CD8-positive, alpha-beta memory T cell (primary cell): ENCODE measurements around the gene TOGARAM2. TPM values are rescaled to one million over a fixed set of nuclear protein-coding genes. Genes with fewer than 3 reads are reported as not detected.

ENCODE experiments used
- CTCF ChIA-PET: fragments of 350-600 bp; sonication (Branson Sonifier 250); formaldehyde crosslinking; loops from one replicate; lab custom pipeline; 2021; ENCODE audit warnings: antibody characterized with exemption; lab: Charles Lee
- POLR2A ChIA-PET: fragments of 350-600 bp; sonication (Branson Sonifier 250); formaldehyde crosslinking; loops from one replicate; lab custom pipeline; 2021; ENCODE audit warnings: antibody characterized with exemption; lab: Charles Lee
- DNase-seq, 5 donors: peaks; one replicate each; pipeline versions ENCODE4 v3.0.0 to v3.0.0-alpha.2; 2020 to 2022; ENCODE audit warnings: mixed read lengths in 1 of 5
- H3K27ac ChIP-seq: one replicate; pipeline ENCODE4 v1.7.0; 2013; ENCODE audit warnings: low read depth, mild to moderate bottlenecking, low read length, moderate library complexity
- H3K27me3 ChIP-seq: 2 replicates; pipeline ENCODE4 v1.7.0; 2013; ENCODE audit warnings: low read length, mild to moderate bottlenecking; ENCODE audit not compliant: insufficient read depth, poor library complexity, severe bottlenecking
- H3K36me3 ChIP-seq: 2 replicates; pipeline ENCODE4 v1.7.0; 2013; ENCODE audit warnings: mild to moderate bottlenecking, low read length, moderate library complexity; ENCODE audit not compliant: insufficient read depth
- H3K4me1 ChIP-seq: 2 replicates; pipeline ENCODE4 v1.7.0; 2013; ENCODE audit warnings: mild to moderate bottlenecking, low read length, moderate library complexity; ENCODE audit not compliant: insufficient read depth
- H3K4me3 ChIP-seq: 2 replicates; pipeline ENCODE4 v1.7.0; 2013; ENCODE audit warnings: mild to moderate bottlenecking, low read length
- H3K9me3 ChIP-seq: 2 replicates; pipeline ENCODE4 v1.7.0; 2013; ENCODE audit warnings: mild to moderate bottlenecking, low read length
- H3K27ac Mint-ChIP-seq, 8 donors: one replicate each; pipeline ENCODE4 v1.8.0; 2020 to 2021; ENCODE audit warnings: mixed read lengths in 8 of 8, mild to moderate bottlenecking in 6 of 8, inconsistent platforms in 3 of 8, moderate library complexity in 3 of 8
- H3K27me3 Mint-ChIP-seq, 2 donors: one replicate each; pipeline ENCODE4 v1.8.0; 2020 to 2021; ENCODE audit warnings: mixed read lengths in 2 of 2, mild to moderate bottlenecking in 1 of 2, moderate library complexity in 1 of 2
- H3K36me3 Mint-ChIP-seq, 3 donors: one replicate each; pipeline ENCODE4 v1.8.0; 2020 to 2021; ENCODE audit warnings: mixed read lengths in 3 of 3, inconsistent platforms in 1 of 3, mild to moderate bottlenecking in 1 of 3
- H3K4me1 Mint-ChIP-seq, 3 donors: one replicate each; pipeline ENCODE4 v1.8.0; 2020 to 2021; ENCODE audit warnings: mixed read lengths in 3 of 3, inconsistent platforms in 1 of 3, mild to moderate bottlenecking in 1 of 3
- H3K4me3 Mint-ChIP-seq, 7 donors: one replicate each; pipeline ENCODE4 v1.8.0; 2020 to 2021; ENCODE audit warnings: mixed read lengths in 7 of 7, mild to moderate bottlenecking in 6 of 7, moderate library complexity in 4 of 7, inconsistent platforms in 2 of 7
- H3K9me3 Mint-ChIP-seq, 5 donors: one replicate each; pipeline ENCODE4 v1.8.0; 2020 to 2022; ENCODE audit warnings: mixed read lengths in 5 of 5, mild to moderate bottlenecking in 3 of 5, moderate library complexity in 2 of 5, inconsistent platforms in 1 of 5
- polyA plus RNA-seq: library from polyadenylated mRNA; unstranded; fragments of 300-500 nt; fragmentation: Illumina TruSeq; gene quantifications from one replicate; pipeline ENCODE4 v1.2.3, GENCODE V29; 2021
- total RNA-seq, 2 experiments: library from RNA; stranded (reverse); gene quantifications; one replicate each; pipeline ENCODE4 v1.2.3, GENCODE V29; 2021

Gene TOGARAM2
- total and polyA plus RNA-seq, 3 experiments from 2014 or later = 2.5 to 5.2 (median 5.0) TPM

DNA sequence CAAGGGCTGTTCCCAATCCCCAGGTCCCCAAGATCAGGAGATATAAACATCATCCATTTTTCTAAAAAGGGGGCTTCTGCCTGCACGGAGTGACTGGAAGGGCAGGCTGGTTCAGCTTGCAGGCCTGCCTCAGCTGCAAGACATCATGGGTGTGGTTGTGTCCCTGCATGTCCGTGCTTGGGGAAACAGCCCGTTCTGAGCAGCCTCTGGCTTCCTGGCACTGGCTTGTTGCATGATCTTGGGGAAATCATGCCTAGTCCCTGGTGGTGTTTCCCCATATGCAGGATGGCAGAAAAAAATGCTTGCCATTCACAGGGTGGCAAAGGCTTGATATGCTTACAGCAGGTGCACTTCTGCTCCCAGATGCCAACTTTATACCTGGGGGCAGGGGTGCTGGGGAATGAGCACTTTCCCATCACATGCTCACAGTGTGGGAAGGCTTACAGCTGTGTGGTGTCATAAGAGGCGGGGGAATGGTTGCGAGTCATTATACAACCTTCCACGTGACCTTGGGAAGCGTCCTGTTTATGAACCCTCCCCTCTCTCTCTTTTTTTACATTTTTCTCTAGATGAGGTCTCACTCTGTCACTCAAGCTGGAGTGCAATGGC, 86.0 kb downstream of the TOGARAM2 start:
- H3K36me3 Mint-ChIP-seq = no peaks in the 10 kb centered on the region
- ChIA-PET CTCF (interaction anchor here (1.1 kb wide), 1 partner anchor 9 kb away, joined by 3 read pairs; no protein-coding TSS in a partner anchor), POLR2A (no interaction called here)

DNA sequence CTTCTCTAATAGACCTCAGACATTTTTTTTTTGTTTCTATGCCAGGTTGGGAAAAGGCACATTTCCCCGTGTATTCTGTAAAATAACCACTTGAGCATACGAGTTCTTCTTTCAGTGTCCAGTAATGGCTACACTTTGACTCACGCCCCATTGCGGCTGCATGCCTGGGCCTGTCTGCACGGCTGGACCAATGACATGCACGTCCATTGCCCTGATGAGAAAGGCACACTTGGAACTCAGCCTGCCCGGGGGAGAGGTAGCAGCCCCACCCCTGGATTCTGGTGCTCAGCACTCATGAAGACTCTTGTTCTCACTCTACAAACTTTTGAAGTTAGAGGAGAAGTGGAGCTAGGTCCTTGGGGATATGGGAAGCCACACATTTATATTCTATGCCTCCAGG, 87.4 kb downstream of the TOGARAM2 start:
- no peak overlapping the region for H3K27ac ChIP-seq
- H3K27me3 ChIP-seq = no peaks in the 10 kb centered on the region
- Mint-ChIP-seq H3K4me3 (no peak overlapping the region), H3K27ac (peak overlapping the region in 1 of 8 donors; percentile 50), H3K4me1 (no peaks in the 10 kb centered on the region), H3K9me3 (no peaks in the 10 kb centered on the region), H3K27me3 (no peaks in the 10 kb centered on the region), H3K36me3 (no peaks in the 10 kb centered on the region)
- DNase-seq = no peak
- ChIA-PET POLR2A (no interaction called here), CTCF (interaction anchor here (1.0 kb wide), 1 partner anchor 15 kb away, joined by 3 read pairs; no protein-coding TSS in a partner anchor)
- no peak overlapping the region for H3K4me3 ChIP-seq
- no peaks in the 10 kb centered on the region for H3K9me3 ChIP-seq
- H3K36me3 ChIP-seq = no peaks in the 10 kb centered on the region
- H3K4me1 ChIP-seq = no peaks in the 10 kb centered on the region

More for the DNA sequence above, 86.0 kb downstream of the TOGARAM2 start:
- Histone ChIP-seq H3K36me3 (no peaks in the 10 kb centered on the region), H3K27me3 (no peaks in the 10 kb centered on the region), H3K4me1 (no peaks in the 10 kb centered on the region), H3K4me3 (no peak overlapping the region), H3K27ac (no peak overlapping the region), H3K9me3 (no peaks in the 10 kb centered on the region)
- no peak for DNase-seq
- no peak overlapping the region for H3K27ac Mint-ChIP-seq
- H3K4me3 Mint-ChIP-seq = no peak overlapping the region
- H3K4me1 Mint-ChIP-seq = no peaks in the 10 kb centered on the region
- no peaks in the 10 kb centered on the region for H3K27me3 Mint-ChIP-seq
- H3K9me3 Mint-ChIP-seq = no peaks in the 10 kb centered on the region

DNA sequence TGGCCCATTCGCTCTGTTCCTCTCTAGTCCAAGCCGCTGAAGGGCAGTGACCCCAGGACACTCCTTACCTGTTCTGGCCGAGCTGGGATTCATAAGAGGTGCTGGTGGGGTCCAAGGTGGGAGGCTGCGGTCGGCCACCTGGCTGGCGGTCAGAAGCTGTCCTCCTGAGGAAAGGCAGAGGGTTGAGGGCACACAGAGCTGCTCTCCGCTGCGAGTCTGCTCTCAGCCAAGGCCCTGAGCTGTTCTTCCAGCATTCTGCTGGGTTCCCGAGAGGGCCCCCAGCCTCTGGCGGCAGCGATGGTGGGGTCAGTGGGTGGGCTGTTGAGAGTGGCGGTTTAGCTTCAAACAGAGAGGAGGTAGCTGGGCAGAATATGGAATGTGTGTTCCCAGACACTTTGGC, 89.4 kb downstream of the TOGARAM2 start:
- H3K4me3 Mint-ChIP-seq = no peak overlapping the region
- H3K27me3 Mint-ChIP-seq = no peaks in the 10 kb centered on the region
- no peaks in the 10 kb centered on the region for H3K36me3 Mint-ChIP-seq
- H3K4me1 ChIP-seq = no peaks in the 10 kb centered on the region
- ChIA-PET POLR2A (no interaction called here), CTCF (no interaction called here)
- no peaks in the 10 kb centered on the region for H3K9me3 ChIP-seq
- H3K27ac Mint-ChIP-seq = no peak overlapping the region
- no peaks in the 10 kb centered on the region for H3K27me3 ChIP-seq
- H3K9me3 Mint-ChIP-seq = no peaks in the 10 kb centered on the region
- no peaks in the 10 kb centered on the region for H3K4me1 Mint-ChIP-seq
- DNase-seq = no peak
- no peaks in the 10 kb centered on the region for H3K36me3 ChIP-seq
- H3K27ac ChIP-seq = no peak overlapping the region
- no peak overlapping the region for H3K4me3 ChIP-seq

DNA sequence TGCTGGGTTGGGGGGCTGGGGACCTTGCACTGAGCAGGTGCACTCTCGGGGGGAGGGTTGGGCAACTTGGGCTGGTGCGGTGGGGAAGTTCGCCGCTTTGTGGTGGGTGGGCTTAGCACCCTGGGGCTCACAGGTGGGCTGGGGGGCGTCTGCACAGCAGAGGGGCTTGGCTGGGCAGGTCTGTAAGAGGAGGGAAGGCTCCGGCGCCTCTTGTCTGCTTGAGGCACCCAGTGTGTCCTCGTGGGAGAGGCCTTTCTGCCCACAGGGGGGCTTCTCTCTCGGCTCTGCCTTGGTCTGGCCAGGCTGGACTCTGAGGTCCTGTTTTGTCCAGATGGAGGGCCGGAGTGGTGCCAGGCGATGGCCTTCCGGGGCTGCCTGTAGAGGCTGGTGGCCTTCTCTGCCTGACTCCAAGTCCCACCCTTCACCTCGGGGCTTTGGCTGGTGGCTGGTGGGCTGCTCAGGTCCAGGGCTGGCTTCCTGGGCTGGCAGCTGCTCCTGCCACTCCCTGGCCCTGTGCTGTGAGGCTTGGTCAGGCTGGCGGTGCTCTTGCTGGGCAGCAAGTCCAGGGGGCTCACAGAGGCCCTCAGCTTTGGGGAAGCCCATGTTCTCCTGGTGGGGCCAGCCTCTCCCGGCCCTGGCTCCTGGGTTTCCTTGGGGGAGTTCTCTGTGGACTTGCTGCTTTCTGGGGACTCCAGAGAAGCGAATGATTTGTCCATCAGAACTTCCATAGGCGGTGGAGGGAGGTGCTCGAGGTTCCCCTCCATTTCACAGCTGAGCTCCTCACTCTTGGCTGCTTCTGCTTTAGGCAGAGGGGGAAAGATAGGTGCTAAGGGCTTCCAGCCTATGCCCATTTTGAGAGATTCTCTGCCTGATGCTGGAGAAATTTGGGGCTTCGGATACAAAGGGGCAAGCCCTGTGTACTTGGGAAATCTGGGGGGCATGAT, 90.2 kb downstream of the TOGARAM2 start:
- no peaks in the 10 kb centered on the region for H3K4me1 Mint-ChIP-seq
- H3K27me3 Mint-ChIP-seq = no peaks in the 10 kb centered on the region
- H3K36me3 ChIP-seq = no peaks in the 10 kb centered on the region
- no peak for DNase-seq
- no peak overlapping the region for H3K27ac ChIP-seq
- H3K9me3 Mint-ChIP-seq = no peaks in the 10 kb centered on the region
- no peak overlapping the region for H3K4me3 ChIP-seq
- POLR2A ChIA-PET = no interaction called here
- H3K9me3 ChIP-seq = no peaks in the 10 kb centered on the region
- no peaks in the 10 kb centered on the region for H3K4me1 ChIP-seq
- H3K4me3 Mint-ChIP-seq = no peak overlapping the region
- peak overlapping the region in 1 of 8 donors; percentile 47 for H3K27ac Mint-ChIP-seq
- no peaks in the 10 kb centered on the region for H3K36me3 Mint-ChIP-seq
- H3K27me3 ChIP-seq = no peaks in the 10 kb centered on the region
- CTCF ChIA-PET = no interaction called here

DNA sequence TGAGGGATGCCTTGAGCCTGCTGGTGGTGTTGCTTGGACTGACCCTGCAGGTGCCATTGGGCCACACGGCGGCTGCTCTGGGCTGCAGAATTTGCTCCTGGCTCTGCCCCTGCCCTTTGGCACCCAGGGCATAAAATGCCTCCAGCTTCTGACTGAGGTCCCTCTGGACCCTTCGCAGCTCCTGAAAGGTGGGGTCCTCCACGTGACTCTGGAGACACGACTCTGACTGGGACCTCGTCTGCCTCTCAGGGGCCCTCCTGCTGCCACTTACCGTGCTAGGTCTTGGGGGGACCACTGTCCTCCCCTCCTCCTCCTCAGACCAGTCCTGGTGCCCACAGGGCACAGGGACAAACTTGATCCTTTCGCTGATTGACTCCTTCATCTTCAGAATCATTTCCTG, 91.2 kb downstream of the TOGARAM2 start:
- peaks cover 0 to 2% (median 0%) of the 10 kb centered on the region in 5 donors for H3K9me3 Mint-ChIP-seq
- Histone ChIP-seq H3K27me3 (no peaks in the 10 kb centered on the region), H3K4me1 (no peaks in the 10 kb centered on the region), H3K36me3 (no peaks in the 10 kb centered on the region), H3K27ac (no peak overlapping the region), H3K9me3 (no peaks in the 10 kb centered on the region), H3K4me3 (no peak overlapping the region)
- DNase-seq = no peak
- no peaks in the 10 kb centered on the region for H3K36me3 Mint-ChIP-seq
- ChIA-PET CTCF (no interaction called here), POLR2A (no interaction called here)
- H3K27me3 Mint-ChIP-seq = no peaks in the 10 kb centered on the region
- no peak overlapping the region for H3K4me3 Mint-ChIP-seq
- H3K4me1 Mint-ChIP-seq = no peaks in the 10 kb centered on the region
- no peak overlapping the region for H3K27ac Mint-ChIP-seq

DNA sequence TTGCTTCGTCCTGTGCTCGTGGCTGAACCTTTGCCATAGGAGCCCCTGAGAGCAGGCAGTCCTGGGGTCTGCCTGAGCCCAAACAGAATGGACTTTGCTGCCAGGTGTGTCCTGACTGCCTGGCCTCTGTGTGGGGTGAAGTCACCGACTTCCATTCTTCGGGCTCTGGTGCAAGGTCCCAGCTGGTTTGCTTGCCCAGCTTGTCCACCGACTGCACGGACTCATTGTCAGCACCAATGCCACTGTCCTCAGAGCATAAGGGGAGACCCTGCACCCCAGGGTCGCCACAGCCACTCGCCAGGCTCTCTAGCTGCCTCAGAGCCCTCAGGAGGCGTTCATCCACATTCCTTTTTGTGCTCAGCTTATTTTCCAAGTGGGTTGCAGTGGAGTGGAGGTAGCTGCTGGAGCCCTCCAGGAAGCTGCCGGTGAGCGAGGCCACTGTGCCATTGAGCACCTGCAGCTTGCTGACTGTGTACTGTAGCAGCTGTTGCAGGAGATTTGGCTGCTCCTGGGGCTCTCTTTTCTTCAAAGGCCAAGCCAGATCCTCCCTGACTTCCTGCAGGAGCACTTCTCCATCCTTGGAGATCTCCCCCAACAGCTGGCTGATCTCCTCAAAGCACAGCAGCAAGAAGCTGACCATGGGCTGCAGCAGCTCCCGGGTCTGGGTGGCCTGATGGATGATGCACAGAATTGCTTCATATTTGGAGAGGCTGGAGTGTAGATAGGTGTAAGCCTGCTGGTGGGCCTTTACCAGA, 92.0 kb downstream of the TOGARAM2 start:
- H3K9me3 Mint-ChIP-seq = peaks cover 0 to 2% (median 0%) of the 10 kb centered on the region in 5 donors
- Histone ChIP-seq H3K36me3 (no peaks in the 10 kb centered on the region), H3K4me3 (no peak overlapping the region), H3K9me3 (no peaks in the 10 kb centered on the region), H3K27ac (no peak overlapping the region), H3K4me1 (no peaks in the 10 kb centered on the region), H3K27me3 (no peaks in the 10 kb centered on the region)
- no peak for DNase-seq
- no peak overlapping the region for H3K27ac Mint-ChIP-seq
- peaks cover 0 to 6% (median 0%) of the 10 kb centered on the region in 3 donors for H3K36me3 Mint-ChIP-seq
- H3K4me3 Mint-ChIP-seq = no peak overlapping the region
- no peaks in the 10 kb centered on the region for H3K27me3 Mint-ChIP-seq
- POLR2A ChIA-PET = no interaction called here
- CTCF ChIA-PET = no interaction called here
- H3K4me1 Mint-ChIP-seq = no peaks in the 10 kb centered on the region

DNA sequence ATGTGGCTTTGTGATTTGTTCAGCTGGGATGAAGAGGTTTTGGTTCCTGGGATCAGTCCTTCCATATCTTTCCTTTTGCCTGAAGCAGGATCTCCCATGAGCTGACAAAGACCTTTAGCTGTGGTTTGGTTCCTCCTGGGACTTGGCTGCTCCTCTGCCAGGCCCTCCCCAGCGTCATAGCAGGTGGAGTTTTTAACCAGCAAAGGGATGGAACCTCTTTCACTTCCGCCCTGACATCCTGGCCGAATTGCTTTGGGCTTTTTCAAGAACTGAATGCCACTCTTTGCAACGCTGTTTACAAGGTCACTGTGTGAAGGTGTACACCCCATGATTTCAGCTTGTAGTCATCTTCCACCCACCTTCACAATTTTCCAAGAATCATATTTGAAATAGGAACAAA, 92.8 kb downstream of the TOGARAM2 start:
- H3K27me3 Mint-ChIP-seq = no peaks in the 10 kb centered on the region
- H3K36me3 Mint-ChIP-seq = peaks cover 0 to 6% (median 0%) of the 10 kb centered on the region in 3 donors
- Histone ChIP-seq H3K27me3 (no peaks in the 10 kb centered on the region), H3K36me3 (no peaks in the 10 kb centered on the region), H3K27ac (no peak overlapping the region), H3K9me3 (no peaks in the 10 kb centered on the region), H3K4me3 (no peak overlapping the region), H3K4me1 (no peaks in the 10 kb centered on the region)
- ChIA-PET POLR2A (no interaction called here), CTCF (no interaction called here)
- H3K4me1 Mint-ChIP-seq = no peaks in the 10 kb centered on the region
- no peak overlapping the region for H3K27ac Mint-ChIP-seq
- DNase-seq = no peak
- peaks cover 0 to 2% (median 0%) of the 10 kb centered on the region in 5 donors for H3K9me3 Mint-ChIP-seq
- H3K4me3 Mint-ChIP-seq = no peak overlapping the region

DNA sequence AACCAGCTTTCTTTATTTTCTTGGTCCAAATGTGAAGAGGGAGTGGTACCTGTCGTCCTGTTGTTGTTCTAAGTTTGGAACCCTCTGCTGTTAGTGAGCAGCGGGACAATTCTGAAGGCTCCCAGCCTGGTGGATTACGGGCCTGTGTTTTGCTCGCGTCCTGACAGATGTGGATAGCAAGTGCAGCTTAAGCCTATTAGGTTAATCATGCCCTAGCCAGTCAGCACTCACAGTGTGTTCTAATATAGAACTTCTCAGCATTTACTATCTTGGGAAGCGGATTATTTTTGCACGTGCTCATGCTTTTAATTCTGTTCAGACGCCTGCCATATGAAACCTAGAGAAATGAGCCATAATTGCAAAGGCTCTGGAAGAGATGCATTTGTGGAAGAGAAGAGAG, 93.3 kb downstream of the TOGARAM2 start, which contains the start of gene PCARE:
PCARE (minus strand) TSS at position 113 of the 400 bp plus-strand sequence. CDS start 262 bp downstream, outside the sequence.
- Histone ChIP-seq H3K9me3 (no peaks in the 10 kb centered on the region), H3K4me1 (no peaks in the 10 kb centered on the region), H3K36me3 (no peaks in the 10 kb centered on the region), H3K27me3 (no peaks in the 10 kb centered on the region), H3K27ac (no peak within 1 kb of the TSS), H3K4me3 (no peak within 1 kb of the TSS)
- ChIA-PET POLR2A (no interaction called here), CTCF (no interaction called here)
- H3K27me3 Mint-ChIP-seq = no peaks in the 10 kb centered on the region
- H3K36me3 Mint-ChIP-seq = peaks cover 0 to 6% (median 0%) of the 10 kb centered on the region in 3 donors
- H3K4me1 Mint-ChIP-seq = no peaks in the 10 kb centered on the region
- H3K9me3 Mint-ChIP-seq = peaks cover 0 to 5% (median 0%) of the 10 kb centered on the region in 5 donors
- no peak within 1 kb of the TSS for H3K27ac Mint-ChIP-seq
- no peak within 1 kb of the TSS for H3K4me3 Mint-ChIP-seq
- DNase-seq = no peak
